Mucosa of rectum (tissue), 2 donors: ENCODE measurements around the gene WASL.

ENCODE experiments used
- H3K27ac ChIP-seq, 2 donors: one replicate each; pipeline ENCODE4 v1.7.0; 2013; ENCODE audit warnings: inconsistent platforms in 2 of 2, low read depth in 2 of 2, low read length in 2 of 2
- H3K27me3 ChIP-seq, 2 donors: one replicate each; pipeline ENCODE4 v1.7.0; 2013; ENCODE audit warnings: low read length in 2 of 2; ENCODE audit not compliant: control insufficient read depth in 2 of 2, insufficient read depth in 2 of 2
- H3K36me3 ChIP-seq, 2 donors: one replicate each; pipeline ENCODE4 v1.7.0; 2013; ENCODE audit warnings: low read length in 2 of 2; ENCODE audit not compliant: control insufficient read depth in 2 of 2, insufficient read depth in 2 of 2
- H3K4me1 ChIP-seq, 2 donors: one replicate each; pipeline ENCODE4 v1.7.0; 2013; ENCODE audit warnings: low read length in 2 of 2, mild to moderate bottlenecking in 1 of 2; ENCODE audit not compliant: control insufficient read depth in 2 of 2, insufficient read depth in 2 of 2
- H3K4me3 ChIP-seq, 2 donors: one replicate each; pipeline ENCODE4 v1.7.0; 2013; ENCODE audit warnings: low read length in 2 of 2
- H3K9ac ChIP-seq, 2 donors: one replicate each; pipeline ENCODE4 v1.7.0; 2013; ENCODE audit warnings: low read length in 2 of 2, low read depth in 1 of 2, mild to moderate bottlenecking in 1 of 2
- H3K9me3 ChIP-seq, 2 donors: one replicate each; pipeline ENCODE4 v1.7.0; 2013; ENCODE audit warnings: low read length in 2 of 2; ENCODE audit not compliant: control insufficient read depth in 2 of 2
- donor health status: healthy.
- donor health status: Normal muscosa, but diverticular disease.

Gene WASL

DNA sequence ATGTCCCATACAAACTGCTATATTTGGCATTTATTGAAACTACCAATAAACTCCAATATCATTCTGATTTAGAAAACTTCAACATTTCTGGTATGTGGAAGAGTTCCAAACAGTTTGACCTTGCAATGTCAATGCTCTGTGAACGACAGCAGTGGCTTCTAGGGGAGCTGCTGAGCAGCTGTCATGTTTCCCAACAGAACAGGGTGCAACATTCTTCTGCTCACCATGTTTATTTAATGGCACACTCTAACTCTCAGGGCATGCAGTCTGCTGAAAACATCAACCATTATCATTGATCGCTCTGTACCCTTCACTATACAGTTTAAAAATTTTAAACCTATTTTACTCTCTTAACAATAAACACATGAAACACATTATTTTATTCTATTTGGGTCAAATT, 67.2 kb downstream of the WASL start:
- no peaks in the 10 kb centered on the region for H3K27me3 ChIP-seq
- no peaks in the 10 kb centered on the region for H3K4me1 ChIP-seq
- no peaks in the 10 kb centered on the region for H3K9me3 ChIP-seq
- H3K4me3 ChIP-seq, result no peak overlapping the region
- H3K36me3 ChIP-seq, result peaks cover 27 to 33% of the 10 kb centered on the region in 2 donors
- H3K9ac ChIP-seq, result no peak overlapping the region
- H3K27ac ChIP-seq, result no peak overlapping the region

DNA sequence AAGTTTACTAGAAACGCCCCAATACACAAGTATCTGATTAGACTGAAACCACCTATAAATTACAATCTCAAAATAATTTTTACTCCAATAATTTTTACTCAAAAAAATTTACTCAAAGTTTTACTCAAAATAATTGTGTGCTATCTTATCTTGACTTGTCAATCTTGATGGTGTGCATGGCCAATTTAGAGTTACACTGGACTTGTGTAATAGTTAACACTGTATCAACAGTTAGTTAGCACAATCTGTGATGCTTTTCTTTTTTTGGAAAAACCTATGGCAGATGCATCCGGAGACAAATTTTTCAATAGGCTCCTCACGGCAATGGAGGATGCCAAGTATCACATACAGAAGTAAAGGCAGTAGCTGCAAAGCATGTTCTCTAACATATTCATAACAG, 68.2 kb downstream of the WASL start:
- Histone ChIP-seq H3K9ac (no peak overlapping the region), H3K4me1 (no peaks in the 10 kb centered on the region), H3K36me3 (peaks cover 27 to 30% of the 10 kb centered on the region in 2 donors), H3K27ac (no peak overlapping the region), H3K9me3 (no peaks in the 10 kb centered on the region), H3K27me3 (no peaks in the 10 kb centered on the region), H3K4me3 (no peak overlapping the region)

- H3K9me3 ChIP-seq, result no peaks in the 10 kb centered on the region
- peaks cover 21 to 22% of the 10 kb centered on the region in 2 donors for H3K36me3 ChIP-seq
- H3K9ac ChIP-seq, result no peak overlapping the region
- no peak overlapping the region for H3K4me3 ChIP-seq
- H3K27ac ChIP-seq, result no peak overlapping the region
- no peaks in the 10 kb centered on the region for H3K4me1 ChIP-seq
- no peaks in the 10 kb centered on the region for H3K27me3 ChIP-seq
Observed at GRCh38 chr7:123679614-123680013, 69.2 kb downstream of the WASL start.

GRCh38 chr7:123677061-123677715, 71.6 kb downstream of the WASL start:
- H3K4me1 ChIP-seq, result no peaks in the 10 kb centered on the region
- H3K27ac ChIP-seq, result no peak overlapping the region
- no peaks in the 10 kb centered on the region for H3K9me3 ChIP-seq
- H3K36me3 ChIP-seq, result peaks cover 14 to 17% of the 10 kb centered on the region in 2 donors
- H3K4me3 ChIP-seq, result no peak overlapping the region
- H3K9ac ChIP-seq, result no peak overlapping the region
- H3K27me3 ChIP-seq, result no peaks in the 10 kb centered on the region

- H3K4me1 ChIP-seq, result no peaks in the 10 kb centered on the region
- H3K36me3 ChIP-seq, result peaks cover 5 to 7% of the 10 kb centered on the region in 2 donors
- no peak overlapping the region for H3K9ac ChIP-seq
- no peaks in the 10 kb centered on the region for H3K9me3 ChIP-seq
- H3K27ac ChIP-seq, result no peak overlapping the region
- no peaks in the 10 kb centered on the region for H3K27me3 ChIP-seq
- H3K4me3 ChIP-seq, result no peak overlapping the region
Observed at GRCh38 chr7:123675181-123675473, 73.7 kb downstream of the WASL start.

DNA sequence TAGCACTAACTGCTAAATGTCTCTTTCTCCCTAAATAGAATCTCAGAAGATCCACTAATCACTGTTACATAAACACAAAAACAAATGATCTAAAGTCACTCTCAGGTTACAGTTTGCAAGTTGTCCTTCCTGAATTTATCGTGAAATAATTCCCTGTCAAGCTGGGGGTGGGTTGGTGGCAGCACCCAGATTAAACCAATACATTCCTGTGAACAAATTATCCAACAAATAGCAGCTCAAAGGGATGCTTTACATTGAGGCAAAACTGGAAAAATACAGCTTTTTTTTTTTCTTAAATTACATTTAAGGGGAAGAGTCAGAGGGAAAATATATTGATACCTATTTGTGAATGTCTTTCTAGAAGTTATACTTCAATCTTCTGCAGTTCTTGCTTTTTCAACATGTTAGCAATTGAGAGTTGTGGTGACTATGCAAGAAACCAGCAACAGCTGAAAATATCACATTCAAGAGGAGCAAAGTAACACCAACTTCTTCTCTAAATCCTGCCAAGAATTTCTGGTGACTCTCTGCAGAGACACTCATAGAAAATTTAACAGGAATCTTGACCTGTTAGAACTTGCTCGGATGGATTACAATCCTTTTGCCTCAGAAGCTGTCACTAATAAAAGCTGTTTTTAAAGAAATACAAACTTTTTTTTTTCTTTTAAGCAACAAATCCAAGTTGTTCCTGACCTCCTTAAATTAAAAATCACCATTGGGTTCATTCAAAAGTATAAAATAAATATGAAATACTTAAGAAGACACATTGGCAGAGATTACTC, 74.2 kb downstream of the WASL start:
- no peaks in the 10 kb centered on the region for H3K9me3 ChIP-seq
- peaks cover 0 to 2% of the 10 kb centered on the region in 2 donors for H3K36me3 ChIP-seq
- H3K27me3 ChIP-seq, result no peaks in the 10 kb centered on the region
- no peak overlapping the region for H3K4me3 ChIP-seq
- H3K9ac ChIP-seq, result no peak overlapping the region
- no peaks in the 10 kb centered on the region for H3K4me1 ChIP-seq
- H3K27ac ChIP-seq, result no peak overlapping the region

DNA sequence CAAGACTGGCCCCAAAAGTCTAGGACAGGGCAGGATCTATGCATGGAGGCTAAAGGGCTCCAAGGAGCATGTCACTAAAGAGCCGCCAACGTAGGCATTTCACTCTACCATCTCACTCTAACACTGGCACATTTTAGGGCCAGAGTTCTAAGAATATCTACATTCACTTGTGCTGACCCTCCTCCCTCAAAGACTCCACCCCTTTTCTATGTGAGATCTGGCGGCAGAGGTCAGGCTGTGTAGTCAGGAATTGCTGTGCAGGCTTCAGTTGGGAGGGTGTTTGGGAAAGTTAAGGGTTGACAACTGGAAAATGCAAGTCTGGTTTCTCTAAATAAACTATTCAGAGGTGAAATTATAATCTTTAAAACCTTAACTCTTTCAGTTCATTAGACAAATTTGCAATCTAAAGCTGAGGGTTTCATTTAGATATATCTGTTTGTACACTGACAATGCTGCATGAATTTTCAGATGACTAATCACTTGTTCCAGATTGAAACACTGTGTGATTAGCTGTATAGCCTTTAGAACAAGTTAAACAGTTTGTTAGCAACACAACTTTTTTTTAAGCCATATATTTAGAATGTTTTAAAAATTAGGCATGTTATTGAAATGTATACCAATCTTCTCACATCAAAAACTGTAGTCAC, 74.9 kb downstream of the WASL start:
- H3K27ac ChIP-seq, result no peak overlapping the region
- H3K9ac ChIP-seq, result no peak overlapping the region
- no peaks in the 10 kb centered on the region for H3K9me3 ChIP-seq
- H3K27me3 ChIP-seq, result no peaks in the 10 kb centered on the region
- H3K4me3 ChIP-seq, result no peak overlapping the region
- no peaks in the 10 kb centered on the region for H3K4me1 ChIP-seq
- H3K36me3 ChIP-seq, result peaks cover 0 to 2% of the 10 kb centered on the region in 2 donors

GRCh38 chr7:123673137-123673732, 75.6 kb downstream of the WASL start:
- Histone ChIP-seq H3K9ac (no peak overlapping the region), H3K27ac (no peak overlapping the region), H3K36me3 (no peaks in the 10 kb centered on the region), H3K4me1 (no peaks in the 10 kb centered on the region), H3K4me3 (no peak overlapping the region), H3K9me3 (no peaks in the 10 kb centered on the region), H3K27me3 (no peaks in the 10 kb centered on the region)

- Histone ChIP-seq H3K4me3 (no peak overlapping the region), H3K27ac (no peak overlapping the region), H3K4me1 (no peaks in the 10 kb centered on the region)
Observed at GRCh38 chr7:123669485-123669884, 79.3 kb downstream of the WASL start.

GRCh38 chr7:123666492-123666891, 82.3 kb downstream of the WASL start:
- no peaks in the 10 kb centered on the region for H3K9me3 ChIP-seq
- peaks cover 0 to 3% of the 10 kb centered on the region in 2 donors for H3K27me3 ChIP-seq
- H3K4me3 ChIP-seq, result no peak overlapping the region
- H3K27ac ChIP-seq, result no peak overlapping the region
- H3K4me1 ChIP-seq, result no peaks in the 10 kb centered on the region
- H3K9ac ChIP-seq, result no peak overlapping the region
- H3K36me3 ChIP-seq, result no peaks in the 10 kb centered on the region

More at GRCh38 chr7:123669485-123669884, 79.3 kb downstream of the WASL start:
- Histone ChIP-seq H3K36me3 (no peaks in the 10 kb centered on the region), H3K27me3 (peaks cover 0 to 3% of the 10 kb centered on the region in 2 donors), H3K9me3 (no peaks in the 10 kb centered on the region), H3K9ac (no peak overlapping the region)
